GM18868 (cell line): ENCODE results near the gene SPINDOC.
"Not testable (repeated sequence)": the region's sequence is repeated elsewhere in the genome, so short reads cannot be mapped to it uniquely, and the experiment has no call there.

Experiments
- ATAC-seq: cut with Tn5 transposase; IDR thresholded peaks from one replicate; pipeline ENCODE4 v1.9.1; 2021; ENCODE audit warnings: mild to moderate bottlenecking, moderate library complexity; ENCODE audit not compliant: unreplicated experiment

Gene SPINDOC

DNA sequence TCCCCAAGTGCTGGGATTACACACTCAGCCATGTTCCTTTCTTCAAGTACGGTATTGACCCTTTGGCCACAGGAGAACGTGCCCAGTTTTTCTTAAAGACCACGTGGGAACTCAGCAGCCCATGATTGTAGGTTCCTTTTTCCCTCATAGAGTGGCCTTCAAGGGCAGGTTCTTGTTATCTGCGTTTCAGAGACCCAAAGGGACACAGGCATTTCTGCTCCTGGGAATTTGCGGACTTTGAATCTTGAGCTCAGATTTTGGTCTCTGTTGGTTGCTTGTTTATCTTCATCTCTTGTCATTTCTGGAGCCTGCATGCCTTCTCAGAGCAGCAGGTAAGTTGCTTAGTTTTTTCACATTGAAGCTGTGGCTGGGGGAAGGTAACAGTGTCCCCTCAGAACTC, 37.7 kb downstream of the SPINDOC start:
- ATAC-seq = no peak

GRCh38 chr11:63851364-63851763, 38.1 kb downstream of the SPINDOC start:
- ATAC-seq = no peak

DNA sequence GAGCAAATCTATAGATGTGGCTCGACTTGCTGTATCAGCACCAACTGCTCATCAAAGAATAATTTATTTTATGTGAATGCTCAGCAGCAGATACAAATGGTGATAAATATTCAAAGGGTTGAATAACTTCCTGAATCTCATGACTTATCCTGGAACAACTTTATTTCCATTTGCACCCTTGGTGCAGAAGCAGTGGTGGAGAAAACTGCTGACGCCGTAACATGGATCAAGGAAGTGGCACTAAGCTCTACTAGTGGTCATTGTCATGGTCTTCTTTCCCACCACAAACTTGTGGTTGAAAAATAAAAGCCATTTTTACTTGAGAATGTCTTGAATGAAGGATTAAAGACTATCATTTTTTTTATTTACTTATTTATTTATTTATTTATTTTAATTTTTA, 40.2 kb downstream of the SPINDOC start:
- no peak for ATAC-seq

GRCh38 chr11:63854696-63855095, 41.4 kb downstream of the SPINDOC start:
- ATAC-seq = no peak

DNA sequence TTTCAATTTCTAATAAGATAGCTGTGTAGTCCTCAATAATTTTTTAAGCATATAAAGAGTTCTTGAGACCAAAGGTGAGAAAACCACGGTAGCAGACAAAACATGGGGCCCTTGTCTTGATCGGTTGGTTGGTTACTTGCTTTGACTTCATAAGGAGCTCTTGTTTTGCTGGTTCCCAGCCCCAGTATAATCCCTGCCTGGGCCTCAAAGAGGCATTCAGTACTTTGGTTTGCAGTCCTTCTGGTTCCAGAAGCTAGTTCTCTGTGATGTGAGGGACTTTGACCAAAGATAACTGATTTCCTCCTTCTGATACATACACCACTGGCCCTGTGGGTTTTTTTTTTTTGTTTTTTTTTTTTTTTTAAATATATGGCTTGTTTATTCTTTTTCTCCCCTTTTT, 42.7 kb downstream of the SPINDOC start:
- no peak for ATAC-seq

GRCh38 chr11:63858628-63859550, 45.6 kb downstream of the SPINDOC start:
- no peak for ATAC-seq

- no peak for ATAC-seq
These were observed 49.7 kb downstream of the SPINDOC start for GRCh38 chr11:63862923-63863322.

- not testable (repeated sequence) for ATAC-seq
These were observed 50.4 kb downstream of the SPINDOC start for GRCh38 chr11:63863620-63864019.

DNA sequence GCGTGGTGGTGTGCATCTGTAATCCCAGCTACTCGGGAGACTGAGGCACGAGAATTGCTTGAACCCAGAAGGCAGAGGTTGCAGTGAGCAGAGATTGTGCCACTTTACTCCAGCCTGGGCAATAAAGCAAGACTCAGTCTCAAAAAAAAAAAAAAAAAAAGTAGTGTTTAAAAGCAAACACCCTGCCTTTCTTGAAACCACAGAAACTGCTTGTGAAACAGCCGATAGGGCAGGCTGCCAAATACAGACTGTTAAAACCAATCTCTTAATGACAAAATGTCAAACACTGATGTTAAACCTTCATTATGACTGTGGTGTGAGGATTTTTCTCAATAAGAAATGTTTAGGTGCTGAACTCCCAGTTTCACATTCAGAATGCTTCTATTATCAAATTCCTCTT, 53.0 kb downstream of the SPINDOC start:
- ATAC-seq = peak; percentile 81

- ATAC-seq = no peak
These were observed 54.3 kb downstream of the SPINDOC start for GRCh38 chr11:63867511-63867910.

- ATAC-seq = no peak
These were observed 55.3 kb downstream of the SPINDOC start for GRCh38 chr11:63868399-63869064.

GRCh38 chr11:63869171-63869591, 55.9 kb downstream of the SPINDOC start:
- no peak for ATAC-seq

DNA sequence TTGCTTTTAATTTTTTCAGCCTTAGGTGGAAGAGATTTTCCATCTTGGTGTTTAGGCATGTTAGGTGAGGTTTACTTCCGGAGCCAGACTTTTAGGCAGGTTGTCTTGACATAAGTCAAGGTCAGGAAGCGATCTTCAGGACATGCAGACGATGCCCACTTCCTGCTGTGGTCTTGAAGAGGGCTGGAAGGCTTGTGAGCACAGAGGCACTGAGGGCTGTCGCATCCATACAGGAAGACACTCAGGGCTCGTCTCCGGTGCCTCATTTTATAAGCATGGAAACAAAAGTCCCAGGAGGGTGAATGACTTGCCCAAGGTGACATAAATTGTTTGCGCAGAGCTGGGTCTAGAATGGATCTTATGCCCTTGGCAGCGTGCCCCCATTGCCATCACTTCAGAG, 56.4 kb downstream of the SPINDOC start:
- no peak for ATAC-seq

GRCh38 chr11:63870351-63871140, 57.3 kb downstream of the SPINDOC start:
- ATAC-seq = no peak

DNA sequence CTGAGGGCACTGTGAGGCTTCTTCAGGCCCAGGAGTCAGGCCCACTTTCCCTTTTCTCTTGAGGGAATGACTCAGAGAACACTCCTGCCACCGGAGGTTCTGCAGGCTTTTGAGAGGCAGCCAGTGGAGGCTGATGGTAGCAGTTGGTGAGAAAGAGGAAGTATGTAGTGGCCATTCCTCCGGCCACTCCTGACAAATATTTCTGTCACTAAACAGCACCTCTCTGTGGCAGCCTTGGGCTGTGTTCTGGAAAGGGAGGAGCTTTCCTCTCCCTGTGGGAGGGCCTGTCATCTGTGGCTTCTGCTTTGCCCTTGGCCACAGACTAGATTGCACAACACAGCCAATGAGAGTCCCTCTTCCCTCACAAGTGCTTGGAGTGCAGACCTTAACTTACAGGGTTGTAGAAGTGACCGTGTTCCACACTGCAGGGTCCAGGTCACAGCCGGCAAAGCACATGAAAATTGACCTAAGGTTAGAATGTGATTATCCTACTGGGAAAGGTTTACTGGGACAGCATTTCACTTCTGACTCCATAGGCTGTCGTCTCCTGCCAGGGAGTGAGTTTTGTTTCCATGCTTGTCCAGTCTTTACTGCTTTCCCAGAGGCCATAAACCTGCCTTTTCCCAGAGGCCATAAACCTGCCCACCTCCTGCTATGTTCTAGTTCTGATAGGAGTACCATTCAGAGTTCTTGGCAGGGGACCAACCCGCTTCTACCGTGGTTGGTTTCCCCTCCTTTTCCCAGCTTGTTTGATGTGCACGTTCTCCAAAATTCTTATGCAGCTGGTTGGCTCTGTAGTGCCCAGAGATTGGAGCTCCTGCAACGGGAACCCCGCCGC, 58.9 kb downstream of the SPINDOC start:
- ATAC-seq = peak; percentile 87

GRCh38 chr11:63872800-63873197, 59.5 kb downstream of the SPINDOC start:
- ATAC-seq = no peak

GRCh38 chr11:63873311-63873710, 60.1 kb downstream of the SPINDOC start:
- no peak for ATAC-seq

- ATAC-seq = no peak
These were observed 61.3 kb downstream of the SPINDOC start for GRCh38 chr11:63874511-63874910.

DNA sequence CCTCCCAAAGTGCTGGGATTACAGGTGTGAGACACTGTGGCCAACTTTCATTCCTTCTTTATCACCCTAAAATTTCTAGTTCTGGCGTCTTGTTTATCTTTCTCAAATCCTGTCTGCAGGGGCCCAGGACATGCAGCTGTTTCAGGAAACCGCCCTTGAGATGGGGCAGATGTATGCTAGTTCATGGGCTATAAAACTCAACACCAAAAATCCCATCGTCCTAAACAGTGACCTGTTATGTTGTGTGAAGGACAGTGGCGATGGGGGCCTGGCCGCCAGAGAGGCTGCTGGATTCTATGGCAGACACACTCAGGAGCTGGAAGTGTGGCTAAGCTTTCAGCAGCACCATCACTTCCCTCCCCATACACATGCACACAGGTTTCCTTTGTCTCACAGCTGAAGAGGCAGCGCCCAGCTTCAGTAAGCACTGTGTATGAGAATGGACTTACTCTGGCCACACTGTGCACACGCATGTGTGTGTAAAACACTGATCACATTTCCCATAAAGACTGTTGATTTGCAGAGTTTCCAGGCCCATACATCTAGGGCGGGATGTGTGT, 62.3 kb downstream of the SPINDOC start:
- no peak for ATAC-seq

DNA sequence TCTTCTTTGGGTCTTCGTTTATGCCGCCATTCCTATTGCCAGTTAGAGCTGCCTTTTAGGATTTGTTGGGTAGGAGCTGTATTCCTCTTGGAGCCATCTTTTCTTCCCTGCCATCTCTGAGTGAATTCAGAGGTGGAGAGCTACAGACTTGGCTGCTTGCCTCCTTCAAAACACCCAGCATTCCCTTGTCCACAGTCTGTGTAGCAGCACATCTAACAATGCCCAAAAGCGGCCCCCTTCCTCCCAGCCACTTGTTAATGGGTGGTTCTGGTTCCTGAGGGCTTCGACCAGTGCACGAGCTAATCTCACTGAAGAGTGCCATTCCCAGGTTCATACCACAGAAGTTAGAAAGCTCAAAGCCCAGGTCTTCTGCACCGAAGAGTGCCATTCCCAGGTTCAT, 63.4 kb downstream of the SPINDOC start:
- no peak for ATAC-seq
